Astrocyte of the cerebellum (primary cell): ENCODE results near the gene FOXL2NB.

Source experiments
- DNase-seq: peaks from one replicate; pipeline ENCODE4 v3.0.0-alpha.2; 2011; ENCODE audit warnings: low read depth
- H3K4me3 ChIP-seq: 2 replicates; pipeline ENCODE4 v1.5.1; 2011; ENCODE audit warnings: mild to moderate bottlenecking, low read depth, low read length, moderate library complexity
- in situ Hi-C: cut with HindIII; loops from 2 replicates; pipeline ENCODE4 v1.10.0; 2017; ENCODE audit warnings: low sequenced_read_pairs
- TF ChIP-seq, protein P1 (sequence below): IDR thresholded peaks from 2 replicates; pipeline ENCODE4 v1.5.1; 2012; ENCODE audit warnings: low read length, low read depth, moderate library complexity, mild to moderate bottlenecking; ENCODE audit errors: missing control alignments

Gene FOXL2NB

DNA sequence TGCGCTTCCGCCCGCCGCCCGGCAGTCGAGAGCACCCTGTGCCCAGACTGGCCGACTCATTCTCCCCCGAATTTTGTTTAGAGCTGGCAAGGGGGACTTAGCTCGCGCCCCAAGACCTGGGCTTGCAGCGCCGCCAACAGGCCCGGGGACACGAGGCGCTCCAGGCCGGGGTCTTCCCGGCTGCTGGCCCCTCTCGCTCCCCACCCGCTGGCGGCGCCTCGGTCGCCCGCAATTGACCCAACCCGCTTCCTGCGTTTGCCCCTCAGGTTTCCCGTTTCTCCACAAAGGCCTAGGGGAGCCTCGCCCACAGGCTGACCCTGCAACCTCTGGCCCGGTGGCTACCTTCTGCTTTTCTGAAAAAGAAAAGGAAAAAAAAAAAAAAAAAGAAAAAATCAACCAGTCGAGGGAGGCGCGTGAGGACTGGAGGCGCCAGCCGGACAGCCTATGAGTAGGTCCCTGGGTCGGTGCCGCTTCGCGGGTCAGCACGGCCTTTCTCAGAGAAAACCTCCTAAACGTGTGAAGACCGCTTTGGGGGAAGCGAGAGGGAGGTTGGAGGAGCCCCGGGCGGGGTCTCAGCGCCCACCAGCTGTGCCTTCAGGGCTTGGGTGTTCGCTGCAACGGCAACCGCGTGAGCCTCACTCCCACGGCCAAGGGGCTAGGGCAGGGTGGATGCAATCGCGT lies 7.3 kb upstream of the FOXL2NB start:
- TF ChIP-seq, protein P1, sequence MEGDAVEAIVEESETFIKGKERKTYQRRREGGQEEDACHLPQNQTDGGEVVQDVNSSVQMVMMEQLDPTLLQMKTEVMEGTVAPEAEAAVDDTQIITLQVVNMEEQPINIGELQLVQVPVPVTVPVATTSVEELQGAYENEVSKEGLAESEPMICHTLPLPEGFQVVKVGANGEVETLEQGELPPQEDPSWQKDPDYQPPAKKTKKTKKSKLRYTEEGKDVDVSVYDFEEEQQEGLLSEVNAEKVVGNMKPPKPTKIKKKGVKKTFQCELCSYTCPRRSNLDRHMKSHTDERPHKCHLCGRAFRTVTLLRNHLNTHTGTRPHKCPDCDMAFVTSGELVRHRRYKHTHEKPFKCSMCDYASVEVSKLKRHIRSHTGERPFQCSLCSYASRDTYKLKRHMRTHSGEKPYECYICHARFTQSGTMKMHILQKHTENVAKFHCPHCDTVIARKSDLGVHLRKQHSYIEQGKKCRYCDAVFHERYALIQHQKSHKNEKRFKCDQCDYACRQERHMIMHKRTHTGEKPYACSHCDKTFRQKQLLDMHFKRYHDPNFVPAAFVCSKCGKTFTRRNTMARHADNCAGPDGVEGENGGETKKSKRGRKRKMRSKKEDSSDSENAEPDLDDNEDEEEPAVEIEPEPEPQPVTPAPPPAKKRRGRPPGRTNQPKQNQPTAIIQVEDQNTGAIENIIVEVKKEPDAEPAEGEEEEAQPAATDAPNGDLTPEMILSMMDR: no peak
- DNase-seq: no peak
- no peak overlapping the region for H3K4me3 ChIP-seq
- in situ Hi-C loops: loop anchor here (10.0 kb wide), 1 partner anchor 365 kb away; no protein-coding TSS in a partner anchor

DNA sequence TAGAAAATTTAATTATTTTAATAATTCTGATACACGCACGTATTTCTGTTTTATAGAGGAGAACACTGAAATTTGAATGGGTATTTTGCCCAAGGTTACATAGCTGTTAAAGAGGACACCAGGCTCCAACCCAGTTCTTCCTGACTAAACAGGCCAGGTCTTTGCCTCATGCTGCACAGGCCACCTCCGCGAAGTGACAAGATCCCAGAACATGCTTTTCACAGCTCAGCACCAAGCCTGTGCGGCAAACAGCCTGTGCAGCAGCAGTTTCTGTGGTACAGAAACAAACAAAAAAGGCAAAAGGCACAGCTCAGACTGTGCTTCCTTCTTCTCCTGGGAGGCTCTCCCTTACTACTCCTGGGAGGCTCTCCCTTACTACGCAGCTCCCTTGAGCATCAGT lies 6.6 kb upstream of the FOXL2NB start:
- in situ Hi-C loops: loop anchor here (10.0 kb wide), 1 partner anchor 364 kb away; no protein-coding TSS in a partner anchor
- no peak for DNase-seq

DNA sequence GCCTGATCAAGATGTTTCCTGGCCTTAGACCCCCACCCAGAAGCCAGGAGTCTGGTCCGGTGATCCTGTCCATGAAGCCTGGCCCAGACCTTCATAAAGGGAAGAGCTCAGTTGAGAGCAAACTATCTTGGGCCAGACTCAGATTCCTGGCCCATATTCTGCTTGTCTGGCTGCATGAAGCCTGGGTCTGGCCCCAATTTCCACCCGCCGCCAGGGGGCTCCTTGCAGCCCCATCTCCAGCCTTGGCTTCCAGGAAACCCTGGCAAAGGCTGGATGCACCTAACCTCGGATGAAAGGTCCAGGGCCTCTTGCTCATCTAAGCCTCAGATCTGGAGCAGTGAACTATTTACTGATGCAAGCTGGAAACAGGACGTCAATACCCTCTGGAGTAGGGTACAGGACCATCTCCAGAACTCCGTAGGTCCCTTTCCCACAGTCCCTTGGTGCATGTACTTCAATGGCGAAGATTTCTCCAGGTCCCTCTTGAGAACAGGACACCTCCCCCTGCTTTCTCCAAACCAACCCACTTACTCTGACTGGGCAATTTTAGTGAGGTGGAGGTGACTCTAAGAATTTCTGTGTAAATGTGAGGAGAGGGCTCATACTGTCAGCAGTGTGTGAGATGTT lies 5.6 kb upstream of the FOXL2NB start:
- H3K4me3 ChIP-seq: no peak overlapping the region
- in situ Hi-C loops: loop anchor here (10.0 kb wide), 1 partner anchor 363 kb away; no protein-coding TSS in a partner anchor
- DNase-seq: no peak
- TF ChIP-seq, protein P1: peak; percentile 63

More for the DNA sequence above, 6.6 kb upstream of the FOXL2NB start:
- TF ChIP-seq, protein P1: no peak
- H3K4me3 ChIP-seq: no peak overlapping the region

DNA sequence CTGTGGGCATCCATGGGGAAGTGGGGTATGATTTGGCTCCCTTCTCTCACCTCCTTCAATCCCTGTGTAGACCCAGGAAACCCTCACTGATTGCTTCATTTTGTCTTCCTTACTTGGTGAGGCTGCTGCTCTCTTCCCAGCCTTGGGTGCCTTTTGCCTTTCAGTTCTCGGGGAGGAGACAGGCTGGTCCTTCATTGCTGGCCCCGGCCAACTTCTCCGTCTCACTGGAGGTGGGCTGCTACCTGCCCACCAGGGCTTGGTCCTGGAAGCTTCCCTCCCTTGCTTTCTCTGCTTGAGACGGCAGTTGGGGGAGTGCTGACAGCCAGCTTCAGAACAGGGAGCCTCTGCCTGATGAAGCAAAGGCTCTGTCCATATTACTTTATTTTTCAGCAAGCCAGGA lies 4.7 kb upstream of the FOXL2NB start:
- TF ChIP-seq, protein P1: no peak
- DNase-seq: no peak
- no peak overlapping the region for H3K4me3 ChIP-seq
- in situ Hi-C loops: loop anchor here (10.0 kb wide), 1 partner anchor 363 kb away; no protein-coding TSS in a partner anchor

DNA sequence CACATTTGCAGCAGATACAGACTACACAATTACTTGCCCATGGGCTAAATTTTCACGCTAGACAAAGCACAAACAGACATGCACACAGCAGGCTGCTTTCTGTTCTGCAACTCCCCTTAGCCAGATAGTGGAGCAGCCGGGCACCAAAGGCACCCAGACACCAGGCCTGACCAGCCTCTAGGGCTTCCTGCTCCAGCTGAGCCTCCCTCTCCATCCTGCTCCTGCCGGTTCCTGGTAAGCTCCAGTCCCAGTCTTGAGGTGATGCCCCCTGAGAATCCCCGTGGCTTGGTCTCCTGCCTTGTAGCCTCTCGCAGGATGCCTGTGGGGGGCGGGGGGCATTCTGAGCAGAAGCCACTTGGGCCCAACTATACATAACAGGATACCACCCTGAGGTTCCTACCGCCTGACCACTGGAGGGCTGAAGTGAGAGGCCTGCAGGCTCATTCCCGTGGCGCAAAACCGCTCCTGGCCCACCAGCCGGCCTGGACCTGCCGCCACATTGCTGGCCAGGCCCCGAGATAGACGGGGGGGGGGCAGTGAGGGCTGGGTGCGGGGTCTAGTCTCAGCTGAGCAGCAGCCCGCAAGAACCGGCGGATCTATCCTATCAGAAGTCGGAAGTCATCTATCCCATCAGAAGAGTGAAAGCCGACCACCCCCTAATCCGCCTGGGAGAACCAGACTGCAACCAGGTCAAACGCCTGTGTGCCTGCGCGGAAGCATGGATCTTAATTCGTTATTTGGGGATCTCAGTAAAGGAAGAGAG lies 4.0 kb upstream of the FOXL2NB start:
- TF ChIP-seq, protein P1: no peak
- in situ Hi-C loops: loop anchor here (10.0 kb wide), 1 partner anchor 362 kb away; no protein-coding TSS in a partner anchor
- no peak for DNase-seq
- H3K4me3 ChIP-seq: no peak overlapping the region
